B cell (primary cell): ENCODE results near the gene CCN5. TPM values are rescaled to one million over a fixed set of nuclear protein-coding genes. Genes with fewer than 3 reads are reported as not detected.

Experiments used
- ATAC-seq: fragments of 200-7000 bp; cut with Tn5 transposase; one replicate; pipeline ENCODE4 v1.10.0; 2021; ENCODE audit warnings: low read depth, mild to moderate bottlenecking, moderate number of reproducible peaks, moderate library complexity
- CTCF ChIA-PET: fragments of 350-600 bp; sonication (Branson Sonifier 250); formaldehyde crosslinking; loops from one replicate; lab custom pipeline; 2021; ENCODE audit warnings: antibody characterized with exemption, inconsistent platforms; lab: Charles Lee
- POLR2A ChIA-PET: fragments of 350-600 bp; sonication (Branson Sonifier 250); formaldehyde crosslinking; loops from one replicate; lab custom pipeline; 2021; ENCODE audit warnings: antibody characterized with exemption; lab: Charles Lee
- DNase-seq: peaks from one replicate; pipeline ENCODE4 v3.0.0; 2013
- H2AFZ ChIP-seq: 2 replicates; pipeline ENCODE4 v1.6.1; 2012; ENCODE audit warnings: mild to moderate bottlenecking, low read depth, low read length; ENCODE audit not compliant: insufficient read depth, poor library complexity, severe bottlenecking
- H3K27ac ChIP-seq, 2 donors: 1 replicate in 1 of 2; 2 replicates in 1 of 2; pipeline ENCODE4 v1.5.1; 2012 to 2013; ENCODE audit warnings: low read length in 2 of 2, mild to moderate bottlenecking in 2 of 2, moderate library complexity in 1 of 2
- H3K27me3 ChIP-seq, 4 experiments: fragments of 200-600 bp in 1 of 4; sonication (generic) in 1 of 4; replicated peaks in 1 of 4; 1 replicate in 2 of 4; 2 replicates in 2 of 4; pipeline versions ENCODE4 v1.6.1 to v1.7.0; 2013 to 2016; ENCODE audit warnings: low read length in 3 of 4, mild to moderate bottlenecking in 2 of 4, mixed read lengths in 1 of 4, moderate library complexity in 1 of 4; ENCODE audit not compliant: insufficient read depth in 4 of 4, control insufficient read depth in 3 of 4; ENCODE audit errors: control extremely low read depth in 1 of 4
- H3K36me3 ChIP-seq, 2 experiments: replicated peaks in 1 of 2; 1 replicate in 1 of 2; 2 replicates in 1 of 2; pipeline versions ENCODE4 v1.6.1 to v1.7.1; 2013; ENCODE audit warnings: low read length in 1 of 2; ENCODE audit not compliant: insufficient read depth in 2 of 2, control insufficient read depth in 1 of 2; ENCODE audit errors: control extremely low read depth in 1 of 2, extremely low read depth in 1 of 2
- H3K4me1 ChIP-seq, 2 donors: fragments of 200-600 bp in 1 of 2; sonication (generic) in 1 of 2; 1 replicate in 1 of 2; 2 replicates in 1 of 2; pipeline versions ENCODE4 v1.5.1 to v1.6.1; 2013 to 2017; ENCODE audit warnings: low read length in 2 of 2; ENCODE audit not compliant: control insufficient read depth in 2 of 2, insufficient read depth in 2 of 2
- H3K4me2 ChIP-seq: replicated peaks from 2 replicates; pipeline ENCODE3; 2012; ENCODE audit warnings: mild to moderate bottlenecking, low read depth, low read length; ENCODE audit not compliant: poor library complexity, severe bottlenecking
- H3K4me3 ChIP-seq, 5 experiments: fragments of 200-600 bp in 1 of 5; sonication (generic) in 1 of 5; 1 replicate in 3 of 5; 2 replicates in 2 of 5; pipeline versions ENCODE4 v1.5.1 to v1.7.0; 2011 to 2016; ENCODE audit warnings: low read length in 4 of 5, mild to moderate bottlenecking in 4 of 5, low read depth in 2 of 5, control low read depth in 1 of 5, moderate library complexity in 1 of 5; ENCODE audit not compliant: insufficient read depth in 1 of 5; ENCODE audit errors: control extremely low read depth in 1 of 5, extremely low read depth in 1 of 5
- H3K79me2 ChIP-seq: fragments of 200-600 bp; sonication (generic); one replicate; pipeline ENCODE4 v1.6.0; 2016; ENCODE audit warnings: low read length; ENCODE audit not compliant: control insufficient read depth, insufficient read depth
- H3K9ac ChIP-seq: fragments of 200-600 bp; sonication (generic); 2 replicates; pipeline ENCODE4 v1.6.1; 2017; ENCODE audit warnings: mild to moderate bottlenecking, low read length, moderate library complexity
- H3K9me3 ChIP-seq, 3 donors: one replicate each; pipeline versions ENCODE4 v1.6.1 to v1.7.1; 2013; ENCODE audit warnings: low read length in 2 of 3; ENCODE audit not compliant: control insufficient read depth in 2 of 3, insufficient read depth in 1 of 3; ENCODE audit errors: control extremely low read depth in 1 of 3
- H4K20me1 ChIP-seq: 2 replicates; pipeline ENCODE4 v1.6.0; 2012; ENCODE audit warnings: mild to moderate bottlenecking, low read length; ENCODE audit not compliant: insufficient read depth, control insufficient read depth, poor library complexity, severe bottlenecking
- H3K27ac Mint-ChIP-seq: one replicate; pipeline ENCODE4 v1.8.0; 2021; ENCODE audit warnings: mixed read lengths
- H3K27me3 Mint-ChIP-seq: one replicate; pipeline ENCODE4 v1.8.0; 2021; ENCODE audit warnings: mixed read lengths
- H3K4me1 Mint-ChIP-seq: one replicate; pipeline ENCODE4 v1.8.0; 2021; ENCODE audit warnings: mixed read lengths
- H3K4me3 Mint-ChIP-seq: one replicate; pipeline ENCODE4 v1.8.0; 2021; ENCODE audit warnings: mixed read lengths
- H3K9me3 Mint-ChIP-seq: one replicate; pipeline ENCODE4 v1.8.0; 2022; ENCODE audit warnings: mixed read lengths; ENCODE audit not compliant: insufficient read depth
- EZH2 ChIP-seq: IDR thresholded peaks from 2 replicates; pipeline ENCODE4 v1.6.1; 2012; ENCODE audit warnings: borderline replicate concordance, low read depth, mild to moderate bottlenecking, moderate library complexity, low read length; ENCODE audit not compliant: insufficient read depth, poor library complexity, severe bottlenecking
- WGBS: methylation state at CpG from one replicate; pipeline ENCODE4 v1.1.5; 2013; ENCODE audit warnings: missing lambda C conversion rate; ENCODE audit not compliant: insufficient coverage; 5-methylcytosine and 5-hydroxymethylcytosine counted together
- intact Hi-C: fragments of 100-400 bp; cut with micrococcal nuclease; formaldehyde crosslinking; loops from one replicate; pipeline ENCODE4 v1.10.0; 2022
- polyA plus RNA-seq: library from polyadenylated mRNA; depleted of rRNA; stranded (reverse); fragments of >200 nt; gene quantifications from 2 replicates; pipeline ENCODE4 v1.2.3, GENCODE V29; 2012
- total RNA-seq, 2 donors: library from RNA; stranded (reverse); fragments of 120-200 nt in 1 of 2; gene quantifications; 1 replicate in 1 of 2; 2 replicates in 1 of 2; pipeline versions ENCODE4 v1.2.3 to v1.2.4, GENCODE V29; 2013 to 2022
- TF ChIP-seq, protein P1 (sequence below): fragments of 200-600 bp; IDR thresholded peaks from one replicate; pipeline ENCODE4 v1.8.0; 2022; ENCODE audit warnings: antibody characterized with exemption, mild to moderate bottlenecking

CCN5 gene
- total and polyA plus RNA-seq, 2 donors (not counting 1 experiment from before 2014, with no cell fraction given) = not detected

DNA sequence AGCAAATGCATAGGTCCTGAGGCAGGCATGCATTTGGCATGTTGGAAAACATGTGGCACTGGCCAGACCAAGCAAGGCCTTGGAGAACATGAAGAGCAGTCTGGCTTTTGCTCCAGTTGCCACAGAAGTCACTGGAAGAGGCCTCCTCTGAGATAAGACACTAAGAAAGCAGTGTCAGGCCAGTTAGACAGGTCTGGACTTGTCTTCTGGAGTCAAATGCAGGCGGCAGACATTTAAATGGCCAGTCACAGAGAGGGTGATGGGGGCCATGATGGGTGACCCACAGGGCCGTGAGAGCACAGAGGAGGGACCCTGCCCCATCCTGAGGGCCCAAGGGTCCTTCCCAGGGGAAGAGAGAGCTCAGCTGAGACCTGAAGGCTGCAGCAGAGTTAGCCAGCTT, 36.9 kb upstream of the CCN5 start:
- Mint-ChIP-seq H3K4me3 (no peak overlapping the region), H3K4me1 (no peaks in the 10 kb centered on the region), H3K27me3 (no peaks in the 10 kb centered on the region), H3K27ac (no peak overlapping the region), H3K9me3 (no peaks in the 10 kb centered on the region)
- intact Hi-C loops = no loop called here
- Histone ChIP-seq H3K9ac (no peak overlapping the region), H3K4me1 (no peaks in the 10 kb centered on the region), H3K4me3 (no peak overlapping the region), H3K79me2 (no peaks in the 10 kb centered on the region), H4K20me1 (no peaks in the 10 kb centered on the region), H2AFZ (no peak overlapping the region), H3K36me3 (no peaks in the 10 kb centered on the region), H3K9me3 (no peaks in the 10 kb centered on the region), H3K27me3 (no peaks in the 10 kb centered on the region), H3K4me2 (no peak overlapping the region), H3K27ac (no peak overlapping the region)
- CTCF ChIA-PET = no interaction called here
- no CpG with 5 or more reads among the region's 2 CpGs for WGBS
- POLR2A ChIA-PET = no interaction called here
- no peak for TF ChIP-seq EZH2
- TF ChIP-seq, protein P1, sequence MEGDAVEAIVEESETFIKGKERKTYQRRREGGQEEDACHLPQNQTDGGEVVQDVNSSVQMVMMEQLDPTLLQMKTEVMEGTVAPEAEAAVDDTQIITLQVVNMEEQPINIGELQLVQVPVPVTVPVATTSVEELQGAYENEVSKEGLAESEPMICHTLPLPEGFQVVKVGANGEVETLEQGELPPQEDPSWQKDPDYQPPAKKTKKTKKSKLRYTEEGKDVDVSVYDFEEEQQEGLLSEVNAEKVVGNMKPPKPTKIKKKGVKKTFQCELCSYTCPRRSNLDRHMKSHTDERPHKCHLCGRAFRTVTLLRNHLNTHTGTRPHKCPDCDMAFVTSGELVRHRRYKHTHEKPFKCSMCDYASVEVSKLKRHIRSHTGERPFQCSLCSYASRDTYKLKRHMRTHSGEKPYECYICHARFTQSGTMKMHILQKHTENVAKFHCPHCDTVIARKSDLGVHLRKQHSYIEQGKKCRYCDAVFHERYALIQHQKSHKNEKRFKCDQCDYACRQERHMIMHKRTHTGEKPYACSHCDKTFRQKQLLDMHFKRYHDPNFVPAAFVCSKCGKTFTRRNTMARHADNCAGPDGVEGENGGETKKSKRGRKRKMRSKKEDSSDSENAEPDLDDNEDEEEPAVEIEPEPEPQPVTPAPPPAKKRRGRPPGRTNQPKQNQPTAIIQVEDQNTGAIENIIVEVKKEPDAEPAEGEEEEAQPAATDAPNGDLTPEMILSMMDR = no peak
- no peak for ATAC-seq
- DNase-seq = no peak

DNA sequence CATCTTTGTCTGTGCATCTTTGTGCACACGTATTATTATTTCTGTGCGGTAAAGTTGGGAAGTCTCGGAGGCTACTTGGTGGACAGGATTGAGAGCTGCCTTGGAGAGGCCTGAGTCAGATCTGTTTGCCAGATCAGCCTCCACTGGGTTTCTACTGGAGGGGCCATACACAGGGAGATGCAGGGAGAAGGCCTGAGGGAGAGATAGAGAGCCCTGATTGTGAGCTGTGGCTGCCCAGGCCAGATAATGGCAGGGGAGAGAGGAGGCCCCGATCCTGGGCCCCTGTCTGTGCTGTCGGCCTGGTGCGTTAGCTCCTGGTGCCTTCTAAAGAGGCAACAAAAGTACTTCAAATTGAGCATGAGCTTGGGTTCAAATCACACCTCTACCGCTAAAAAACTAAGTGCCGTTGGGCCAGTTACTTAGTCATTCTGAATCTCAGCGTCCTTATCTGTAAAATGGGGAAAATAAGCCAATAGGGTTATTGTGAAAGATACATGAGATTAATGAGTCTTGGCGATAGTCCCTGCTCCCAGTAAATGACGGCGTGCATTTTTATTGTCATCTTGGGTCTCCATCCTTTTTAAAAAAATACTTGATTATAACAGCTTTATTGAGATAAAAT, 36.1 kb upstream of the CCN5 start:
- Mint-ChIP-seq H3K27me3 (no peaks in the 10 kb centered on the region), H3K4me3 (no peak overlapping the region), H3K4me1 (no peaks in the 10 kb centered on the region), H3K9me3 (no peaks in the 10 kb centered on the region), H3K27ac (no peak overlapping the region)
- H3K4me3 ChIP-seq = no peak overlapping the region
- ChIA-PET CTCF (no interaction called here), POLR2A (no interaction called here)
- H3K9me3 ChIP-seq = no peaks in the 10 kb centered on the region
- WGBS = no CpG with 5 or more reads among the region's 12 CpGs
- intact Hi-C loops = no loop called here
- H3K9ac ChIP-seq = no peak overlapping the region
- no peaks in the 10 kb centered on the region for H3K79me2 ChIP-seq
- no peak overlapping the region for H2AFZ ChIP-seq
- TF ChIP-seq EZH2 = no peak
- TF ChIP-seq, protein P1 = no peak
- H3K36me3 ChIP-seq = no peaks in the 10 kb centered on the region
- H4K20me1 ChIP-seq = no peaks in the 10 kb centered on the region
- peaks cover 0 to 6% of the 10 kb centered on the region in 2 donors for H3K4me1 ChIP-seq
- no peak overlapping the region for H3K27ac ChIP-seq
- no peaks in the 10 kb centered on the region for H3K27me3 ChIP-seq
- DNase-seq = no peak
- H3K4me2 ChIP-seq = no peak overlapping the region
- ATAC-seq = no peak
